A549 (cell line): ENCODE results near the gene DDIT4.

Experiments used
- CEBPB ChIP-seq, 2 experiments: fragments of >200 bp in 1 of 2; sonication (Bioruptor Twin) in 1 of 2; formaldehyde crosslinking in 1 of 2; IDR thresholded peaks; 2 replicates each; pipeline ENCODE4 v1.6.1; 2012 to 2016
- CTCF ChIP-seq: fragments of >200 bp; sonication (Bioruptor Twin); formaldehyde crosslinking; IDR thresholded peaks from 3 replicates; pipeline ENCODE4 v1.5.1; 2016
- EHMT2 ChIP-seq: fragments of 200-600 bp; sonication (generic); IDR thresholded peaks from 2 replicates; pipeline ENCODE4 v1.6.1; 2016; ENCODE audit warnings: antibody characterized with exemption, low read depth, mild to moderate bottlenecking, moderate library complexity
- MAZ ChIP-seq: fragments of 150-350 bp; IDR thresholded peaks from 2 replicates; pipeline ENCODE4 v1.6.1; 2014; ENCODE audit warnings: antibody characterized with exemption, low read depth, low read length, borderline replicate concordance
- PHF8 ChIP-seq: fragments of 200-600 bp; sonication (generic); IDR thresholded peaks from 2 replicates; pipeline ENCODE4 v1.6.1; 2016; ENCODE audit warnings: low read depth, mild to moderate bottlenecking, antibody characterized with exemption, moderate library complexity, borderline replicate concordance
- POLR2A ChIP-seq: IDR thresholded peaks from 2 replicates; pipeline ENCODE4 v1.6.1; 2012; ENCODE audit warnings: mild to moderate bottlenecking, low read length
- RAD21 ChIP-seq, 2 experiments: fragments of >200 bp in 1 of 2; sonication (Bioruptor Twin) in 1 of 2; formaldehyde crosslinking in 1 of 2; IDR thresholded peaks in 1 of 2; conservative IDR thresholded peaks in 1 of 2; 2 replicates in 1 of 2; 3 replicates in 1 of 2; pipeline ENCODE4 v1.6.1; 2012 to 2018; ENCODE audit warnings: inconsistent platforms in 1 of 2
- RARB ChIP-seq: fragments of 250-450 bp; sonication (Bioruptor Pico); IDR thresholded peaks from 2 replicates; pipeline ENCODE4 v1.8.0; 2021; ENCODE audit warnings: mild to moderate bottlenecking, moderate library complexity
- ZC3H11A ChIP-seq: fragments of 450-650 bp; IDR thresholded peaks from 2 replicates; pipeline ENCODE4 v1.6.1; 2014; ENCODE audit warnings: antibody characterized with exemption, mild to moderate bottlenecking
- ZNF302 ChIP-seq: fragments of 250-450 bp; sonication (Bioruptor Pico); IDR thresholded peaks from 2 replicates; pipeline ENCODE4 v1.9.0; 2021; ENCODE audit warnings: inconsistent platforms, mild to moderate bottlenecking, moderate library complexity
- TF ChIP-seq, protein P1 (sequence below): fragments of 200-600 bp; sonication (generic); IDR thresholded peaks from 2 replicates; pipeline ENCODE4 v1.6.1; 2016; ENCODE audit warnings: antibody characterized with exemption, mild to moderate bottlenecking, moderate library complexity

DNA sequence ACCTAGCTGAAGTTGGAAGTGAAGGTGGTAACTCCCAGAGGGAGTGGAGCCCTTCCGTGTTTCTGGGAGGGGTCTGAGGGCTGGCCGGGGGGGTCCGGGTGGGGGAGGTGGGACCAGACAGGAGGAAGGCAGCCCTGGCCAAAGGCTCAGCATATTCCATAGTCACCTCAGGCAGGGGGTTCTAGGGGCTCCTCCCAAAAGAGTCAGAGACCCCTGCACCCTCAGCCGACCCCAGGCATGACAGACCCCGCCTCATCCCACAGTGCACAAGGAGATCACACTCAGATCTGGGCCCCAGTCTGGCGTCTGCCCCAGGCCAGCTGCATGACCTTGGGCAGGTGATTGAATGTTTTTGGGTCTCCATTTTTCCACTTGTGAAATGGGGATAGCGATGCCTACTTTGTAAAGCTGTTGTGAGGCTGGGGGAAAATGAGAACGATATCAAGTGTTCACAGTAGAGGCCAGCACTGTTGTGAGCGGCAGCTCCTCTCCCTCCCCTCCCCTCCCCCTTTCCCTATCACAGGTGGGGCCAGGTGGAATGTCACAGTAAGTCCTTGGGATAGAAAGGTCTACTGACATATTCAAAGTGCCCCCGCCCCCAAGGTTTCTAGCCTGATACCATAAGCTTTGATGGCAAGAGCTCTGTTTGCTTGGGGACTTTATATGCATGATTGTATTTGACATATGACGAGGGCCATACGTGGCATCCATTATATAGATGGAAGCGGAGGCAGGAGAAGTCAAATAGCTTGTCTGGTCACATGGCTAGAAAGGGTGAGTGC lies 47.7 kb downstream of the DDIT4 start:
- TF ChIP-seq PHF8 (no peak), RAD21 (conservative IDR thresholded peaks at IDR 0.05 in 1 of 2, IDR thresholded peaks at IDR 0.05 in 1 of 2) (no peak), ZC3H11A (no peak), POLR2A (0 out of 2 replicates have a peak, but pooled peaks have one; percentile 13), CTCF (no peak), RARB (no peak), EHMT2 (no peak), ZNF302 (CRISPR knock-in tag) (no peak), CEBPB (IDR thresholded peaks at IDR 0.05) (no peak), MAZ (no peak)
- TF ChIP-seq, protein P1, sequence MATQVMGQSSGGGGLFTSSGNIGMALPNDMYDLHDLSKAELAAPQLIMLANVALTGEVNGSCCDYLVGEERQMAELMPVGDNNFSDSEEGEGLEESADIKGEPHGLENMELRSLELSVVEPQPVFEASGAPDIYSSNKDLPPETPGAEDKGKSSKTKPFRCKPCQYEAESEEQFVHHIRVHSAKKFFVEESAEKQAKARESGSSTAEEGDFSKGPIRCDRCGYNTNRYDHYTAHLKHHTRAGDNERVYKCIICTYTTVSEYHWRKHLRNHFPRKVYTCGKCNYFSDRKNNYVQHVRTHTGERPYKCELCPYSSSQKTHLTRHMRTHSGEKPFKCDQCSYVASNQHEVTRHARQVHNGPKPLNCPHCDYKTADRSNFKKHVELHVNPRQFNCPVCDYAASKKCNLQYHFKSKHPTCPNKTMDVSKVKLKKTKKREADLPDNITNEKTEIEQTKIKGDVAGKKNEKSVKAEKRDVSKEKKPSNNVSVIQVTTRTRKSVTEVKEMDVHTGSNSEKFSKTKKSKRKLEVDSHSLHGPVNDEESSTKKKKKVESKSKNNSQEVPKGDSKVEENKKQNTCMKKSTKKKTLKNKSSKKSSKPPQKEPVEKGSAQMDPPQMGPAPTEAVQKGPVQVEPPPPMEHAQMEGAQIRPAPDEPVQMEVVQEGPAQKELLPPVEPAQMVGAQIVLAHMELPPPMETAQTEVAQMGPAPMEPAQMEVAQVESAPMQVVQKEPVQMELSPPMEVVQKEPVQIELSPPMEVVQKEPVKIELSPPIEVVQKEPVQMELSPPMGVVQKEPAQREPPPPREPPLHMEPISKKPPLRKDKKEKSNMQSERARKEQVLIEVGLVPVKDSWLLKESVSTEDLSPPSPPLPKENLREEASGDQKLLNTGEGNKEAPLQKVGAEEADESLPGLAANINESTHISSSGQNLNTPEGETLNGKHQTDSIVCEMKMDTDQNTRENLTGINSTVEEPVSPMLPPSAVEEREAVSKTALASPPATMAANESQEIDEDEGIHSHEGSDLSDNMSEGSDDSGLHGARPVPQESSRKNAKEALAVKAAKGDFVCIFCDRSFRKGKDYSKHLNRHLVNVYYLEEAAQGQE = no peak
